Activated CD4-positive, alpha-beta memory T cell treated with anti-CD3 and anti-CD28 coated beads, Interleukin-2, amount 10 ng/mL, durations not matched to agents 7 days and 5 days (primary cell): ENCODE results near the gene FANCI. TPM values are rescaled to one million over a fixed set of nuclear protein-coding genes. Genes with fewer than 3 reads are reported as not detected.

Experiments used
- total RNA-seq, 2 experiments: library from RNA; stranded (reverse); gene quantifications; one replicate each; pipeline ENCODE4 v1.2.3, GENCODE V29; 2021

The FANCI gene
- total RNA-seq, 2 experiments from 2014 or later = 196 TPM

Other genes with a start within 250 kb of the FANCI start
- gene ABHD2, start 155.5 kb upstream of the FANCI start, total RNA-seq = 10 to 100 TPM; 62.4 to 63.5 TPM
- not detected for gene RLBP1, start 22.4 kb upstream of the FANCI start, total RNA-seq
- gene POLG, start 90.8 kb downstream of the FANCI start, total RNA-seq = 100 to 1,000 TPM; 106 to 109 TPM